ENCODE measurements around the gene TBCA. TPM values are rescaled to one million over a fixed set of nuclear protein-coding genes. Genes with fewer than 3 reads are reported as not detected.

The TBCA gene
- total RNA-seq, 1 donor from 2014 or later: 208 TPM

- H3K36me3 Mint-ChIP-seq: peaks cover 14% of the 10 kb centered on the region
- no peaks in the 10 kb centered on the region for H3K9me3 Mint-ChIP-seq
- no peak overlapping the region for H3K4me3 Mint-ChIP-seq
- TF ChIP-seq CTCF (conservative IDR thresholded peaks at IDR 0.05): no peak
- no peaks in the 10 kb centered on the region for H3K4me1 Mint-ChIP-seq (ENCODE audit: unreplicated experiment)
- no peak for DNase-seq (ENCODE audit: extremely low spot score, unreplicated experiment)
- H3K27me3 Mint-ChIP-seq: no peaks in the 10 kb centered on the region
- H3K27ac Mint-ChIP-seq: no peak overlapping the region
These were observed 34.5 kb downstream of the TBCA start for GRCh38 chr5:77741608-77742007.

- no peak overlapping the region for H3K27ac Mint-ChIP-seq
- H3K4me3 Mint-ChIP-seq: no peak overlapping the region
- H3K27me3 Mint-ChIP-seq: no peaks in the 10 kb centered on the region
- no peak for DNase-seq (ENCODE audit: extremely low spot score, unreplicated experiment)
- TF ChIP-seq CTCF (conservative IDR thresholded peaks at IDR 0.05): no peak
- H3K9me3 Mint-ChIP-seq: peaks cover 9% of the 10 kb centered on the region
- no peaks in the 10 kb centered on the region for H3K4me1 Mint-ChIP-seq (ENCODE audit: unreplicated experiment)
- H3K36me3 Mint-ChIP-seq: peaks cover 19% of the 10 kb centered on the region
These were observed 41.3 kb downstream of the TBCA start for GRCh38 chr5:77734885-77735284.

- H3K4me1 Mint-ChIP-seq (ENCODE audit: unreplicated experiment): no peaks in the 10 kb centered on the region
- no peak overlapping the region for H3K4me3 Mint-ChIP-seq
- peaks cover 9% of the 10 kb centered on the region for H3K9me3 Mint-ChIP-seq
- H3K36me3 Mint-ChIP-seq: peaks cover 22% of the 10 kb centered on the region
- TF ChIP-seq CTCF (conservative IDR thresholded peaks at IDR 0.05): no peak
- H3K27ac Mint-ChIP-seq: no peak overlapping the region
- H3K27me3 Mint-ChIP-seq: no peaks in the 10 kb centered on the region
- no peak for DNase-seq (ENCODE audit: extremely low spot score, unreplicated experiment)
These were observed 43.0 kb downstream of the TBCA start for GRCh38 chr5:77733130-77733529.

- Mint-ChIP-seq H3K9me3 (no peaks in the 10 kb centered on the region), H3K4me3 (no peak overlapping the region), H3K4me1 (ENCODE audit: unreplicated experiment) (no peaks in the 10 kb centered on the region), H3K27me3 (no peaks in the 10 kb centered on the region), H3K36me3 (peaks cover 3% of the 10 kb centered on the region), H3K27ac (no peak overlapping the region)
- DNase-seq (ENCODE audit: extremely low spot score, unreplicated experiment): no peak
- TF ChIP-seq CTCF (conservative IDR thresholded peaks at IDR 0.05): no peak
These were observed 48.9 kb downstream of the TBCA start for GRCh38 chr5:77727190-77727589.

GRCh38 chr5:77725616-77726015, 50.5 kb downstream of the TBCA start:
- no peak overlapping the region for H3K4me3 Mint-ChIP-seq
- H3K4me1 Mint-ChIP-seq (ENCODE audit: unreplicated experiment): no peaks in the 10 kb centered on the region
- no peak for TF ChIP-seq CTCF (conservative IDR thresholded peaks at IDR 0.05)
- H3K36me3 Mint-ChIP-seq: peaks cover 3% of the 10 kb centered on the region
- H3K27ac Mint-ChIP-seq: no peak overlapping the region
- no peaks in the 10 kb centered on the region for H3K27me3 Mint-ChIP-seq
- DNase-seq (ENCODE audit: extremely low spot score, unreplicated experiment): no peak
- no peaks in the 10 kb centered on the region for H3K9me3 Mint-ChIP-seq

- Mint-ChIP-seq H3K27ac (no peak overlapping the region), H3K27me3 (no peaks in the 10 kb centered on the region), H3K4me1 (ENCODE audit: unreplicated experiment) (peaks cover 2% of the 10 kb centered on the region), H3K36me3 (peaks cover 3% of the 10 kb centered on the region), H3K4me3 (no peak overlapping the region), H3K9me3 (no peaks in the 10 kb centered on the region)
- DNase-seq (ENCODE audit: extremely low spot score, unreplicated experiment): no peak
- TF ChIP-seq CTCF (conservative IDR thresholded peaks at IDR 0.05): no peak
These were observed 51.2 kb downstream of the TBCA start for GRCh38 chr5:77724934-77725333.
